ENCODE results near the gene HIVEP1.

DNA sequence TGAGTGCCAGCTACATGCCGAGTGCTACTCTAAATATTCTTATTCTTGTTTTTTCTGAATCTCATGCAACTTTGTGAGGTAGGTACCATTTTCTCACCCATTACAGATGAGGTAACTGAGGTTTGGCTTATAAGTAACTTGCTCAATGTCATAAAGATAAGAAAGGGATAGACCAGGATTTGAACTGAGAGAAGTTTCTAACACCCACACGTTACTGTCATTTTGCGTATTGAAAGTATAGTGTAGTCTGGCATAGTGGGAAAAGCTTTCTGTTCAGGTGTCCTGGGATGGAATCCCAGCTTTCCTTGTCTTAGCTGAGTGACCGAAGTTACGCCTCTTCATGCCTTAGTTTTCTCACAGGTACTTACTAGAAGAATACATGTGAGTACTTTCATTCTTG is 50.5 kb downstream of the HIVEP1 start:
- TF ChIP-seq, protein P1, sequence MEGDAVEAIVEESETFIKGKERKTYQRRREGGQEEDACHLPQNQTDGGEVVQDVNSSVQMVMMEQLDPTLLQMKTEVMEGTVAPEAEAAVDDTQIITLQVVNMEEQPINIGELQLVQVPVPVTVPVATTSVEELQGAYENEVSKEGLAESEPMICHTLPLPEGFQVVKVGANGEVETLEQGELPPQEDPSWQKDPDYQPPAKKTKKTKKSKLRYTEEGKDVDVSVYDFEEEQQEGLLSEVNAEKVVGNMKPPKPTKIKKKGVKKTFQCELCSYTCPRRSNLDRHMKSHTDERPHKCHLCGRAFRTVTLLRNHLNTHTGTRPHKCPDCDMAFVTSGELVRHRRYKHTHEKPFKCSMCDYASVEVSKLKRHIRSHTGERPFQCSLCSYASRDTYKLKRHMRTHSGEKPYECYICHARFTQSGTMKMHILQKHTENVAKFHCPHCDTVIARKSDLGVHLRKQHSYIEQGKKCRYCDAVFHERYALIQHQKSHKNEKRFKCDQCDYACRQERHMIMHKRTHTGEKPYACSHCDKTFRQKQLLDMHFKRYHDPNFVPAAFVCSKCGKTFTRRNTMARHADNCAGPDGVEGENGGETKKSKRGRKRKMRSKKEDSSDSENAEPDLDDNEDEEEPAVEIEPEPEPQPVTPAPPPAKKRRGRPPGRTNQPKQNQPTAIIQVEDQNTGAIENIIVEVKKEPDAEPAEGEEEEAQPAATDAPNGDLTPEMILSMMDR (conservative IDR thresholded peaks at IDR 0.05; ENCODE audit: low read length) = no peak
- TF ChIP-seq EZH2phosphoT487 (IDR thresholded peaks at IDR 0.05; ENCODE audit: borderline replicate concordance, low read depth, low read length) = no peak
